Neural progenitor cell (in vitro differentiated cells): ENCODE measurements around the gene SCCPDH.

Experiments
- EZH2 ChIP-seq: fragments of 200-600 bp; sonication (generic); IDR thresholded peaks from 2 replicates; pipeline ENCODE4 v1.6.1; 2017; ENCODE audit warnings: antibody characterized with exemption, mild to moderate bottlenecking, moderate library complexity
- EZH2phosphoT487 ChIP-seq: fragments of 200-600 bp; sonication (generic); IDR thresholded peaks from 2 replicates; pipeline ENCODE4 v1.6.1; 2017; ENCODE audit warnings: antibody characterized with exemption
- TF ChIP-seq, protein P1 (sequence below): fragments of 200-600 bp; sonication (generic); IDR thresholded peaks from 2 replicates; pipeline ENCODE4 v1.5.1; 2017; ENCODE audit warnings: antibody characterized with exemption, mild to moderate bottlenecking

GRCh38 chr1:246785494-246786111, 61.4 kb downstream of the SCCPDH start:
- TF ChIP-seq, protein P1, sequence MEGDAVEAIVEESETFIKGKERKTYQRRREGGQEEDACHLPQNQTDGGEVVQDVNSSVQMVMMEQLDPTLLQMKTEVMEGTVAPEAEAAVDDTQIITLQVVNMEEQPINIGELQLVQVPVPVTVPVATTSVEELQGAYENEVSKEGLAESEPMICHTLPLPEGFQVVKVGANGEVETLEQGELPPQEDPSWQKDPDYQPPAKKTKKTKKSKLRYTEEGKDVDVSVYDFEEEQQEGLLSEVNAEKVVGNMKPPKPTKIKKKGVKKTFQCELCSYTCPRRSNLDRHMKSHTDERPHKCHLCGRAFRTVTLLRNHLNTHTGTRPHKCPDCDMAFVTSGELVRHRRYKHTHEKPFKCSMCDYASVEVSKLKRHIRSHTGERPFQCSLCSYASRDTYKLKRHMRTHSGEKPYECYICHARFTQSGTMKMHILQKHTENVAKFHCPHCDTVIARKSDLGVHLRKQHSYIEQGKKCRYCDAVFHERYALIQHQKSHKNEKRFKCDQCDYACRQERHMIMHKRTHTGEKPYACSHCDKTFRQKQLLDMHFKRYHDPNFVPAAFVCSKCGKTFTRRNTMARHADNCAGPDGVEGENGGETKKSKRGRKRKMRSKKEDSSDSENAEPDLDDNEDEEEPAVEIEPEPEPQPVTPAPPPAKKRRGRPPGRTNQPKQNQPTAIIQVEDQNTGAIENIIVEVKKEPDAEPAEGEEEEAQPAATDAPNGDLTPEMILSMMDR: no peak
- TF ChIP-seq EZH2phosphoT487: no peak
- TF ChIP-seq EZH2: no peak
